ENCODE results near the gene PCBP4. TPM values are rescaled to one million over a fixed set of nuclear protein-coding genes. Genes with fewer than 3 reads are reported as not detected.

PCBP4 gene
- polyA plus RNA-seq, 3 donors, result 0.09 to 1.3 (median 0.22) TPM

- peaks cover 15% of the 10 kb centered on the region for H3K79me2 ChIP-seq (ENCODE audit: insufficient read depth, low read length)
- no peaks in the 10 kb centered on the region for H3K9me3 ChIP-seq (replicated peaks in 1 of 2; ENCODE audit: control insufficient read depth in 1 of 2, insufficient read depth in 1 of 2, low read length in 2 of 2)
- TF ChIP-seq CTCF (IDR thresholded peaks at IDR 0.05), result no peak
- intact Hi-C loops (cut with micrococcal nuclease), result loop anchor here (5.0 kb wide), 3 partner anchors 113 to 198 kb away; partner anchors contain the start of gene DUSP7 (in 1 of the 2)
- H3K4me3 ChIP-seq (replicated peaks in 1 of 3; ENCODE audit: low read depth in 2 of 3, low read length in 3 of 3), result no peak overlapping the region
- Mint-ChIP-seq H3K9me3 (peaks cover 0 to 1% (median 0%) of the 10 kb centered on the region in 7 donors), H3K36me3 (peaks cover 0 to 3% of the 10 kb centered on the region in 2 donors), H3K27ac (peak overlapping the region in 1 of 7 donors; percentile 4), H3K4me1 (peaks cover 26% of the 10 kb centered on the region), H3K27me3 (ENCODE audit: low read depth in 3 of 3) (peaks cover 0 to 4% (median 2%) of the 10 kb centered on the region in 3 donors), H3K4me3 (no peak overlapping the region)
- H4K20me1 ChIP-seq (ENCODE audit: insufficient read depth, low read length), result no peaks in the 10 kb centered on the region
- H3K36me3 ChIP-seq (replicated peaks in 1 of 2; ENCODE audit: control insufficient read depth in 1 of 2, insufficient read depth in 2 of 2, low read length in 2 of 2), result no peaks in the 10 kb centered on the region
- no peak overlapping the region for H3K27ac ChIP-seq (ENCODE audit: low read depth in 1 of 2, low read length in 2 of 2)
- 98% methylated on average over 9 of the region's 11 CpGs for WGBS (ENCODE audit: insufficient coverage)
- no peak overlapping the region for H3K9ac ChIP-seq (ENCODE audit: insufficient read depth, low read length, poor library complexity, severe bottlenecking)
- DNase-seq, result no peak
- no peak overlapping the region for H3K4me2 ChIP-seq (replicated peaks; ENCODE audit: extremely low read depth, low read length, poor library complexity, severe bottlenecking)
- peaks cover 22 to 27% of the 10 kb centered on the region in 2 donors for H3K4me1 ChIP-seq (ENCODE audit: control insufficient read depth in 1 of 2, insufficient read depth in 2 of 2, low read length in 2 of 2)
- no peak overlapping the region for H2AFZ ChIP-seq (ENCODE audit: insufficient read depth, low read depth, low read length, poor library complexity, severe bottlenecking)
- no peaks in the 10 kb centered on the region for H3K27me3 ChIP-seq (ENCODE audit: control insufficient read depth in 2 of 2, insufficient read depth in 2 of 2, low read length in 2 of 2)
Observed at GRCh38 chr3:51944451-51945021, 22.7 kb downstream of the PCBP4 start.

- intact Hi-C loops (cut with micrococcal nuclease), result loop anchor here (2.0 to 5.0 kb wide), 5 partner anchors 31 to 199 kb away; partner anchors contain the start of genes ABHD14A (in 2 of the 2), ABHD14B (in 2 of the 2), DUSP7 (in 1 of the 2) and RPL29 (in 1 of the 2)
- Mint-ChIP-seq H3K27ac (peak overlapping the region in 3 of 7 donors; percentile 4 to 62 (median 12)), H3K9me3 (peaks cover 0 to 1% (median 0%) of the 10 kb centered on the region in 7 donors), H3K27me3 (ENCODE audit: low read depth in 3 of 3) (peaks cover 0 to 2% (median 2%) of the 10 kb centered on the region in 3 donors), H3K4me1 (peaks cover 28% of the 10 kb centered on the region), H3K4me3 (no peak overlapping the region), H3K36me3 (peaks cover 4 to 9% of the 10 kb centered on the region in 2 donors)
- no peaks in the 10 kb centered on the region for H3K27me3 ChIP-seq (ENCODE audit: control insufficient read depth in 2 of 2, insufficient read depth in 2 of 2, low read length in 2 of 2)
- peaks cover 22 to 27% of the 10 kb centered on the region in 2 donors for H3K4me1 ChIP-seq (ENCODE audit: control insufficient read depth in 1 of 2, insufficient read depth in 2 of 2, low read length in 2 of 2)
- no peak overlapping the region for H3K4me3 ChIP-seq (replicated peaks in 1 of 3; ENCODE audit: low read depth in 2 of 3, low read length in 3 of 3)
- H3K9me3 ChIP-seq (replicated peaks in 1 of 2; ENCODE audit: control insufficient read depth in 1 of 2, insufficient read depth in 1 of 2, low read length in 2 of 2), result no peaks in the 10 kb centered on the region
- no peak overlapping the region for H3K4me2 ChIP-seq (replicated peaks; ENCODE audit: extremely low read depth, low read length, poor library complexity, severe bottlenecking)
- peak overlapping the region; percentile 85 for H2AFZ ChIP-seq (ENCODE audit: insufficient read depth, low read depth, low read length, poor library complexity, severe bottlenecking)
- peaks cover 19% of the 10 kb centered on the region for H3K79me2 ChIP-seq (ENCODE audit: insufficient read depth, low read length)
- H4K20me1 ChIP-seq (ENCODE audit: insufficient read depth, low read length), result no peaks in the 10 kb centered on the region
- H3K27ac ChIP-seq (ENCODE audit: low read depth in 1 of 2, low read length in 2 of 2), result peak overlapping the region in 1 of 2 donors; percentile 86
- peaks cover under 1 to 7% of the 10 kb centered on the region in 2 donors for H3K36me3 ChIP-seq (replicated peaks in 1 of 2; ENCODE audit: control insufficient read depth in 1 of 2, insufficient read depth in 2 of 2, low read length in 2 of 2)
- TF ChIP-seq CTCF (IDR thresholded peaks at IDR 0.05), result no peak
- no peak for DNase-seq
- WGBS (ENCODE audit: insufficient coverage), result 95% methylated on average over 19 of the region's 21 CpGs
- H3K9ac ChIP-seq (ENCODE audit: insufficient read depth, low read length, poor library complexity, severe bottlenecking), result no peak overlapping the region
Observed at GRCh38 chr3:51943451-51944391, 23.5 kb downstream of the PCBP4 start.

All from CD14-positive monocyte (primary cell).